C4-2B (cell line): ENCODE measurements around the gene ABCB11.

Experiments used
- ZFX ChIP-seq: fragments of 450-650 bp; IDR thresholded peaks from 2 replicates; pipeline ENCODE4 v1.6.1; 2017
- TF ChIP-seq, protein P1 (sequence below): fragments of 450-650 bp; conservative IDR thresholded peaks from 2 replicates; pipeline ENCODE4 v1.5.1; 2017; ENCODE audit warnings: mild to moderate bottlenecking

- TF ChIP-seq, protein P1, sequence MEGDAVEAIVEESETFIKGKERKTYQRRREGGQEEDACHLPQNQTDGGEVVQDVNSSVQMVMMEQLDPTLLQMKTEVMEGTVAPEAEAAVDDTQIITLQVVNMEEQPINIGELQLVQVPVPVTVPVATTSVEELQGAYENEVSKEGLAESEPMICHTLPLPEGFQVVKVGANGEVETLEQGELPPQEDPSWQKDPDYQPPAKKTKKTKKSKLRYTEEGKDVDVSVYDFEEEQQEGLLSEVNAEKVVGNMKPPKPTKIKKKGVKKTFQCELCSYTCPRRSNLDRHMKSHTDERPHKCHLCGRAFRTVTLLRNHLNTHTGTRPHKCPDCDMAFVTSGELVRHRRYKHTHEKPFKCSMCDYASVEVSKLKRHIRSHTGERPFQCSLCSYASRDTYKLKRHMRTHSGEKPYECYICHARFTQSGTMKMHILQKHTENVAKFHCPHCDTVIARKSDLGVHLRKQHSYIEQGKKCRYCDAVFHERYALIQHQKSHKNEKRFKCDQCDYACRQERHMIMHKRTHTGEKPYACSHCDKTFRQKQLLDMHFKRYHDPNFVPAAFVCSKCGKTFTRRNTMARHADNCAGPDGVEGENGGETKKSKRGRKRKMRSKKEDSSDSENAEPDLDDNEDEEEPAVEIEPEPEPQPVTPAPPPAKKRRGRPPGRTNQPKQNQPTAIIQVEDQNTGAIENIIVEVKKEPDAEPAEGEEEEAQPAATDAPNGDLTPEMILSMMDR = no peak
- TF ChIP-seq ZFX = no peak
Measured at GRCh38 chr2:168951871-168952270, 79.3 kb downstream of the ABCB11 start.
